GM18951 (cell line): ENCODE measurements around the gene DZIP1L.
"Not testable (repeated sequence)": the region's sequence is repeated elsewhere in the genome, so short reads cannot be mapped to it uniquely, and the experiment has no call there.

Source experiments
- POLR2A ChIP-seq: IDR thresholded peaks from 4 replicates; pipeline ENCODE4 v1.6.1; 2011; ENCODE audit warnings: mild to moderate bottlenecking; ENCODE audit not compliant: insufficient read length, insufficient read depth; ENCODE audit errors: extremely low read depth
- in situ Hi-C: fragments of 300-500 bp; cut with MboI; formaldehyde crosslinking; loops from one replicate; pipeline ENCODE4 v1.12.0; 2022; ENCODE audit warnings: low sequenced_read_pairs, mixed read lengths, inconsistent platforms; ENCODE audit not compliant: unreplicated experiment

The DZIP1L gene

DNA sequence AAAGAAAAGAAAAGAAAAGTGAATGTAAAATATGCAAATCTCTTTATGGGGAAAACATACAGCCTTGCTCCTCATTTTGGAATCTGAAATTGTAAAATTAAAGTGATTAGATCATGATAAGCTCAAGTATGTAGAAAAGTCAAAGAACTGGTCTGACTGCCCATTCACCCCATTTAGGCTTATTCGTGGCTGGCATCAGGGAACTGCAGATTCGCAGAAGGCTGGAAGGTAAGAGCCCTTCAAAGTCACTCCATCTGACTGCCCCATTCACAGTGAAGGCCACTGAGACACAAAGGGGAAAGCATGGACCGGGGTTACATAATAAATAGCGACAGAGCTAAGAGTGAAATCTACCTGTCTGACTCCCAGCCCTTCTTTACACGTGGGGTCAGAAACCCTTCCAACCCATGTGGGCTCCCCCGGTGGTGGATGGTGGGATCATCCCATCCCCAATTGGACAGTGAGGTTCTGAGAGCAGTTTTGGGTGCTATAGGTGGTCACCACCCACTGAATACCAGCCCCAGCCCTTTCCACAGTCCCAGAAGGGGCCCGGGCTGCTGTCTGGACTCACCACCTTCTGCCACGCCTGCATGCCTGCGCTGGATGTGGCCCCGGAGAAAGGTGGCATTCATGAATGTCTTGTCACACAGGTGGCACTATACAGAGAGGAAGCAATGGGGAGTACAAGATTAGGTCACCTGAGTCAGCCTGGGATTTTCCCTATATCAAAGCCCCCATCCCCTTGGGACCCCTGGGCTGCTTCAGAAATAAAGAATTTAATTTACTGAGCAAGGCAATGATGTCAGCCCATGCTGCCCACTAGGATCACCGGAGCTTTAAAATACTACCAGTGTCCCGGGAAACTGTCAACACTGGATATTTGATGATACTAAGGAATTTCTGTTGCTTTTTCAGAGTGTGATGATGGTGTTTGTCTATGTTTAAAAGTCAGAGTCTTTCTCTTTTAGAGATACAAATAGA is 17.9 kb downstream of the DZIP1L start:
- in situ Hi-C loops, result no loop called here
- no peak for TF ChIP-seq POLR2A

DNA sequence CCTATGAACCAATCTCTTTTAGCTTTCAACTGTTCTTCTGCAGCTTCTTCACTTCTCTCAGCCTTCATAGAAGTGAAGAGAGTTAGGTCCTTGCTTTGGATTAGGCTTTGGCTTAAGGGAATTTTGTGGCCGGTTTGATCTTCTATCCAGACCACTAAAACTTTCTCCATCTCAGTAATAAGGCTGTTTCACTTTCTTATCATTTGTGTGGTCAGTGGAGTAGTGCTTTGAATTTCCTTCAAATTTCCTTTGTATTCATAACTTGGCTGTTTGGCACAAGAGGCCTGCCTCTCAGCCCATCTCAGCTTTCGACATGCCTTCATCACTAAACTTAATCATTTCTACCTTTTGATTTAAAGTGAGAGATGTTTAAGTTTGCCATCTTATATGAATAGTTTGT is 21.7 kb downstream of the DZIP1L start:
- TF ChIP-seq POLR2A, result no peak
- in situ Hi-C loops, result no loop called here

DNA sequence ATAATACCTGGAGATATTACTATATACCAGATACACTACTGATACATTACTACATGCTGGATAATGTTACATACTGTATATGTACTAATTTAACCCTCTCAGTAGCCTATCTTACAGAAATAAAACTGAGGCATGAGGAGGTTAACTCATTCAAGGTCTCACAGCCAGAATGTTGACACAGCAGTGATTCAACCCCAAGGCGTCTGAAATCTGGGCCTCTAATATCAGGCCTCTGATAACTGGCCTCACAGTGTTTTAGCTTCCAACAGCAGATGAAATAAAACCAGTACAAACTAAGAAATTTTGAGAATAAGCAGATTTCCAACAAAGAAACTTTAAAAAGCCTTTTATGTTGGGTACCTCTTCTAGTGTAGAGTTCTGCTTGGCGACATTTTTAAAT is 23.4 kb downstream of the DZIP1L start:
- no peak for TF ChIP-seq POLR2A
- in situ Hi-C loops, result no loop called here

DNA sequence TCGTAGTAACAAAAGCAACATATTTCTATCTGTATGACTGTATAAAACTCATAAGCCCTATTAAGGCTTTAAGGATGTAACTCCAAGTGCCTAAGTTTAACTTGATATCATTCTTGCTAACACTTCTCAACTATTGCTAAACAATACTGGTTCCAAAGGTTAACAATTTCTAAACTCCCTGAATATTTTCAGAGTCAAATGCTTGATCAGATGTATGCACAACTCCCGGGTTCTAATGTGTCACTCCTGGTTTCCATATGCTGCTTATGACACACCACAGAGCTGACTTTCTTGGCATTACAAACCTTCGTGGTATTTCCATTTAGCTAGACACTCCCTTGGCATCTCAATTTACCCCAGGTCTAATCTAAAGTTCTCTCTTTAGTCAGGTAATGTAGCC is 26.3 kb downstream of the DZIP1L start:
- no peak for TF ChIP-seq POLR2A
- in situ Hi-C loops, result no loop called here

DNA sequence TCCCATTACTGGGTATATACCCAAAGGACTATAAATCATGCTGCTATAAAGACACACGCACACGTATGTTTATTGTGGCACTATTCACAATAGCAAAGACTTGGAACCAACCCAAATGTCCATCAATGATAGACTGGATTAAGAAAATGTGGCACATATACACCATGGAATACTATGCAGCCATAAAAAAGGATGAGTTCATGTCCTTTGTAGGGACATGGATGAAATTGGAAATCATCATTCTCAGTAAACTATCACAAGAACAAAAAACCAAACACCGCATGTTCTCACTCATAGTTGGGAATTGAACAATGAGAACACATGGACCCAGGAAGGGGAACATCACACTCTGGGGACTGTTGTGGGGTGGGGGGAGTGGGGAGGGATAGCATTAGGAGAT is 29.7 kb downstream of the DZIP1L start:
- in situ Hi-C loops, result not testable (repeated sequence)

DNA sequence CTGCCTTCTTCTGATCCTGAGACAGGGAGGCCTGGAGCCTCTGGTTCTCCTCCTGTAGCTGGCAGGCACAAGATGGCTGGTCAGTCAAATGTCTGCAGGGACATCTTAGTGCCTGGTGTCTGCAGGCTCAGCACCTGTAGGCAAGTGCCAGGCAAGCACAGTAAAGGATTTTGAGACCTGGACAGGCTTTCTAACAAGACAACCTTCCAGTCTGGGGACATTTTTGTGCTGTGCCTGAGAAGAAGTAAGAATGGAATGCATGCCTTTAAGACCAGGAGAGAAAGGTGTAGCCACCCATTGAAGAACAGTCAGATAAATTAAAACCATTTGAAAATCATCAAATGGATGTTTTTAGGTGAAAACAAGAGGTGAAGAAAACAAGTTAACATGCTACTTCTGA is 31.2 kb downstream of the DZIP1L start:
- no peak for TF ChIP-seq POLR2A
- in situ Hi-C loops, result no loop called here

DNA sequence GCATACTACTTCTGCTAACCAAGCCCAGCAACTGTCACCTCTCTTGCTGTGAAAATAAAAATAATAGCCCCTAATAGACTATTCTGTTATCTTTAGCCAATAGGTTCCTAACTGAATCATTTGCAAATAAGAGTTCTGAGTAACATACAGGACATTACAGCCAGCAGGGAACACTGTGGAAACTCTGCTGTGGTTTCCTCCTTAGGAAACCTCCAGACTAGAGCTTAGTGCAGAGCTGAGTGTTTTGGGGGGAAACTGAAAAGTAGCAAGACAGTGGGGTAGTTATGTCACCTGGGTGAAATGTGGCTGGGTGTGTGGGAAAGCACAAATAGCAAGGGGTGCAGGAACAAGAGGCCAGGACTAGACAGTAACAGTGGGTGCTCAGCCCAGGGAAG is 32.4 kb downstream of the DZIP1L start:
- in situ Hi-C loops, result no loop called here
- TF ChIP-seq POLR2A, result no peak

DNA sequence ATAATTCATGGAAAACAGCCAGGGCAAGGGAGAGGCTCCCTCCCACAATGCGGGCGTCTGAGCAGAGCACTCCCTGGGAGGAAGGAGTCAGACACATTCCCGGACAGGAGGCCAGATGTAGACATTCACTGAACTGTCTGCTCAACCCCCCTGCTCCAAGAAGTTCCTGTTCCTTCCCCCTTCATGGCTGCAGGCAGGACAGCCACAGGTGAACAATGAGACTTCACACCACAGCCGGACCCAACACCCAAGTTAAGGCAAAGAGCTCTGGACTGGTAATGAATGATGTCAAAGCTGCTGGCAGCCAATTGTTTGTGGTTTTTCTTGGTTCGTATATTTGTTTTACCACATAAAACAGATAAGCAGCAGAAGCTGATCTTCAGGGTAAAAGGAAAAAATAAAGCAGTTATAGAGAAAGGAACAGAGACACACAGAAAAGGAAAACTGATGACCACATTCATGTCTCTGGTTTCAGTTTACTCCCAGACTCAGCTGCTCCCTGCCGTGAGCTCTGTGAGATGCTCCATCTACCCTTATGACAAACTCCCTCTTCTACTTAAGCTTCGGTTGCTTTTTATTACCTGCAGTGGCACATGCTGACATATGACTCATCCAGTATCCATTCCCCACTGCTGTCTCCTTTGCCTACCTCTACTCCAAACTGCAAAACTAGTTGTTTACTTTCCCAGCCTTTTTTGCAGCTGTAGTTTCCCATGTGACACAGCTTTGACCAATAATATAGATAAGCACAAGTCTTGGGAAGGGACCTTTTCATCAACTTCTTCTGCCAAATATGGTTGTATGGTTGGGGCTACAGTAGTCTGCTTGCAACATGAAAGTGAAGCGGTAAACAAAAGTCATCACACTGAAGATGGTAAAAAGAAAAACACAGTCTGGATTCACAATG is 33.1 kb downstream of the DZIP1L start:
- no peak for TF ChIP-seq POLR2A
- in situ Hi-C loops, result no loop called here

DNA sequence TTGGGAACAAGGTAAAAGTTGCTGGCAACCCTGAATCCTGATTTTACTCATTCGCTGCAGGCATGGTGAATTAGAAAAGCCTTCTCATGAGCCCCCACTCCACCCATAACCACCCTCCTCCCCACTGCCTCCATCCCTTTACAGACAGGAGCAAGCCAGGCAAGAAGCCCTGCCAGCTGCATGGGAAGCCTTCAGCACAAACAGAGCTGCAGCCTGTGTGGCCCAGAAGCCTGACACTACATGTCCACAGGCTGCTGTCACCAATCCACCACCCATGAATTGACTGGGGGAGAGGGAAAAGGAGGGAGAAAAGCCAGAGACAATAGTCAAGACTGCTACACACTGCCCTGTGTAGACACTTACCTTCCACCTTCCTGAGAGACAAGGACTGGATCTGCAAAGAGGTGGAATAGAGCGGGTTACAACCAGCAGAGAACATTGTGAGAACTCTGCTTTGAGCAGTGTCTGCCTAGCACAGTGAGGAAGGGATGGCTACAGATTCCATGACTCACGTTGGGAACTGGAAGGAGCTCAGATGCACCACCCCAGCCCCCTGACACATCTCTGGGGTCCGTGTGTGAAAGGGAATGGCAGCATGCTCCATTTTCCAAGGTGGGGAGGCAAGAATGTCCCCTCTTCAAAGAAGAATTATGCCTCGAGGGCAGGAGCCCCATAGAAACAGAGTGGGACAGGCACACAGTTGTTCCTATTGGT is 33.9 kb downstream of the DZIP1L start:
- TF ChIP-seq POLR2A, result no peak
- in situ Hi-C loops, result no loop called here

DNA sequence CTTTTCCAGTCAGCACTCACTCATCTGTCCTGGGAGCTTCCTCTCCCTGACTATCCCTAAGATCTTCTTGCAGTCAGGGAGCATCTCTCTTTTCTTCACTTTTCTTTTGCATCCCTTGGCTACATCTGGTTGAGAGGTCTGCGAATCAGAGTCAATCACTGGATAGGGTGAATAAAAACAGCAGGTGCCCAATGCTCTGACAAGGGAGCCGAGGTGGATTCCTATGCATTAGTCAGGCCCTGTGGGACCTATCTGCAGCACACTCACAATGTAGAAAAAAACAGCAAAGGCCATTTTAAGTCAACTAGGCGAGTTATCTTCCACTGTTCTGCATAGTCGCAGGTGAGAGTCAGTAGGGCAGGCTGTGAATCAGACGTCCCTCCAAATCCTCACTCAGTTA is 35.5 kb downstream of the DZIP1L start:
- TF ChIP-seq POLR2A, result no peak
- in situ Hi-C loops, result no loop called here

DNA sequence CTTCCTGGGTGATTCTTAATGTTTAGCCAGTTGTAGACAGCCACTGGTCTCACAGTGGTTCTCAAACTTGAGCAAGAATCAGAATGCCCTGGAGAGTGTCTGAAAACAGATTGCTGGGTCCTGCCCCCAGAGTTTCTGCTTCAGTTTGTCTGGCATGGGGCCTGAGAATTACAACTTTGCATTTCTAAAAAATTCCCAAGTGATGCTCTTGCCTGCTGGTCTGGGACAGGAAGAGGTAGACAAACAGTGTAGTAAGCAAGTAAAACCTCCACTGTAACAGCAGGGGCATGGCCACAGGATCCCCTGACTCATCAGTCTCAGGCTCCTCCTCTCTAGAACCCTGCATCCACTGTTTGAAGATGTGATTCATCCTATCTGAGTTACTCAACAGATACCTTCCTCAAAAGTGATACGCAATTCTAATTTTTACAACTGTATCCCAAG is 36.5 kb downstream of the DZIP1L start:
- no peak for TF ChIP-seq POLR2A
- in situ Hi-C loops, result no loop called here

DNA sequence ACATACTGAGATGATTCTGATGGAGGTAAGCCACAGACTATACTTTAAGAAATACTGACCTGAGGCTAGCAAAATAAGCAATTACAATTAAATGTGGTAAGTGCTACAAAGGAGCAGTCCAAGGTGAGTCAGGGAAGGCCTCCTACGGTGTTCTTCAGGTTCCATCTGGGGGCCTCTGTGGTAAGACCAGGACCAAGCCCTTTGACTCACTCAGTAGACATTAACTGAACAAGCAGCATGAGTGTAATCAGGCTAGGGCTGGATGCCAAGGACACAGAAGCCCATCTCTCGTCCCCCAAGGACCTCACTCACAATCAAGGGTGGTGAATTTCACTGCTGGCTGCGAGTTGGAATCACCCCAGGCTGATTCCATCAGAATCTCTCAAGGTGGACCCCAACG is 37.3 kb downstream of the DZIP1L start:
- in situ Hi-C loops, result no loop called here

DNA sequence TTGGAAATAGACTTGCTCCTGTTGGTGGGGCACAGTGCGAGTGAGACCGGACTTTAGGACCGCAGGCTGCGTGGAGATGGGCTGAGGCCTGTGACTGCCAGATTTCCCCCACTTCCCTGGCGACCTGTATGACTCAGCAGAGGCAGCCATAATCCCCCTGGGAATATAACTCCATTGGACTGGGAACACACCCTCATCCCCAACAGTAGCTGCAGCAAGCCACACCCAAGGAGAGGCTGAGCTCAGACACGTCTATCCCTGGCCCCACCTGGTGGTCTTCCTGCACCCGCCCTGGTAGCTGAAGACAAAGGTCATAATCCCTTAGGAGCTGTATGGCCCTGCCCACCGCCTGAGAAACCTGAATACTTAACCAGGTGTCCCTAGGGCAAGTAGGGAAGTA is 42.6 kb downstream of the DZIP1L start:
- no peak for TF ChIP-seq POLR2A
- in situ Hi-C loops, result loop anchor here (25.0 kb wide), 1 partner anchor 960 kb away; no protein-coding TSS in a partner anchor

More for the DNA sequence above, 37.3 kb downstream of the DZIP1L start:
- TF ChIP-seq POLR2A, result no peak
